HEK293T (cell line): Measurements from ENCODE around the gene NEURL1.
"Not testable (repeated sequence)": the region's sequence is repeated elsewhere in the genome, so short reads cannot be mapped to it uniquely, and the experiment has no call there.

Source experiments
- CTCF ChIA-PET: fragments of 350-600 bp; formaldehyde crosslinking; extraction: SDS; loops from one replicate; lab custom pipeline; 2021; ENCODE audit warnings: antibody characterized with exemption, inconsistent platforms; lab: Yijun Ruan, JAX
- POLR2A ChIA-PET: fragments of 350-600 bp; formaldehyde crosslinking; extraction: SDS; loops from one replicate; lab custom pipeline; 2020; ENCODE audit warnings: antibody characterized with exemption, inconsistent platforms; lab: Yijun Ruan, JAX
- DNase-seq: peaks from one replicate; pipeline ENCODE4 v3.0.0; 2012; ENCODE audit warnings: mixed read lengths; ENCODE audit errors: extremely low spot score
- ARNT ChIP-seq: fragments of 450-650 bp; IDR thresholded peaks from 2 replicates; pipeline ENCODE4 v1.6.1; 2017; ENCODE audit warnings: mild to moderate bottlenecking
- BHLHE40 ChIP-seq: fragments of 450-650 bp; IDR thresholded peaks from 2 replicates; pipeline ENCODE4 v1.6.1; 2016; ENCODE audit warnings: mild to moderate bottlenecking, moderate library complexity, borderline replicate concordance
- CTBP1 ChIP-seq: fragments of 450-650 bp; IDR thresholded peaks from 2 replicates; pipeline ENCODE4 v1.6.1; 2016; ENCODE audit warnings: borderline replicate concordance
- ELF4 ChIP-seq: fragments of 450-650 bp; IDR thresholded peaks from 2 replicates; pipeline ENCODE4 v1.6.1; 2017; ENCODE audit warnings: antibody characterized with exemption
- FOXA1 ChIP-seq: fragments of 450-650 bp; IDR thresholded peaks from 2 replicates; pipeline ENCODE4 v1.6.1; 2016; ENCODE audit warnings: mild to moderate bottlenecking
- FOXK2 ChIP-seq: fragments of 450-650 bp; IDR thresholded peaks from 2 replicates; pipeline ENCODE4 v1.6.1; 2016; ENCODE audit warnings: mild to moderate bottlenecking
- FOXM1 ChIP-seq: fragments of 450-650 bp; IDR thresholded peaks from 2 replicates; pipeline ENCODE4 v1.6.1; 2017; ENCODE audit warnings: mild to moderate bottlenecking, borderline replicate concordance
- HDGF ChIP-seq: fragments of 450-650 bp; IDR thresholded peaks from 2 replicates; pipeline ENCODE4 v1.6.1; 2017; ENCODE audit warnings: antibody characterized with exemption, borderline replicate concordance
- L3MBTL2 ChIP-seq: fragments of 450-650 bp; conservative IDR thresholded peaks from 2 replicates; pipeline ENCODE4 v1.6.1; 2016; ENCODE audit warnings: mild to moderate bottlenecking
- LEF1 ChIP-seq: fragments of 450-650 bp; IDR thresholded peaks from 2 replicates; pipeline ENCODE4 v1.6.1; 2017; ENCODE audit warnings: mild to moderate bottlenecking, borderline replicate concordance
- NFRKB ChIP-seq: fragments of 450-650 bp; IDR thresholded peaks from 2 replicates; pipeline ENCODE4 v1.6.1; 2016; ENCODE audit warnings: mild to moderate bottlenecking, moderate library complexity
- SP1 ChIP-seq: fragments of 450-650 bp; IDR thresholded peaks from 2 replicates; pipeline ENCODE4 v1.6.1; 2017
- SUZ12 ChIP-seq: fragments of 450-650 bp; IDR thresholded peaks from 2 replicates; pipeline ENCODE4 v1.6.1; 2016; ENCODE audit warnings: mild to moderate bottlenecking
- TARDBP ChIP-seq: fragments of 450-650 bp; IDR thresholded peaks from 2 replicates; pipeline ENCODE4 v1.6.1; 2016
- ZNF384 ChIP-seq: fragments of 450-650 bp; IDR thresholded peaks from 2 replicates; pipeline ENCODE4 v1.6.1; 2016
- TF ChIP-seq, protein P1 (sequence below): fragments of 450-650 bp; IDR thresholded peaks from 2 replicates; pipeline ENCODE4 v1.6.1; 2016

The NEURL1 gene

DNA sequence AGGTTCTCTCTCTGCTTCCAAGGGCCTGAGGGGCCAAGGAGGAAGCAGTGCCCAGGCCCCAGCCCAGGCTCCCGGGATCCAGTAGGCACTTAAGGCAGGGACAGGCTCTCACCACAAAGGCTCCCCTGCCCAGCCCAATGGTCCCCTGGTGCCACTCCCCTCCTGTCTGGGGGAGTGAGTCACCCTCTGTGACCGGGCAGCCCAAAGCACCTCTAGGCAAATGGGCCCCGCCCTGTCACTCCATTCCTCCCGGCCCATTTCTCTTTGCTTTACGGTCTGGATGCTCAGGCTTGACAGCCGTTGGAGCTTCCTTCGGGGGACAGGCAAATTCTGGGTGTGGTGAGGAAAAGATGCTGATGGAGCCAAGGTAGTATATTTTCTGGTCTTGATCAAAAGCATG is 14.4 kb upstream of the NEURL1 start, which contains the start of gene CALHM3:
Gene CALHM3 (minus strand): TSS at position 106 of the 400 bp plus-strand sequence. CDS start 208 bp downstream, outside the sequence.
- no peak for TF ChIP-seq FOXM1
- no peak for TF ChIP-seq ARNT
- ChIA-PET CTCF (no interaction called here), POLR2A (no interaction called here)
- no peak for DNase-seq

DNA sequence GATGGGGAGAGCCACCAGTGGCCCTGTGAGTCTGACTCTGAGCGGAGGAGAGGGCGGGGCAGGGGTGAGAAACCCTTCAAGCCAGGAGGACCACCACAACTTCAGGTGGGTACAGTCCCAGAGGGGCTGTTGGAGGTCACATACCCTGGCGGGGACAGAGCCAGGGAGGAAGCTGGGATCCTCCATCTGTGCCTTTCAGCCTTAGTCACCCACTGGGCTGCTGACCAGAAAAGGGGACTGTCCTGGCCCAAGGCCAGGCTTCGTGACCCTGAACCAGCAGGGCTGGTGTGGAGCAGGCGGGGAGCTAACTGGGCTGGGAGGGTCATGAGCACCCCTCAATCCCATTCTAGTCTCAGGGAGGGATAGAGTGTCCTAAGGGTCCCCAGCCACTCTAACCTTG is 13.0 kb upstream of the NEURL1 start:
- ChIA-PET POLR2A (no interaction called here), CTCF (interaction anchor here (1.2 to 1.6 kb wide), 2 partner anchors 11 to 12 kb away, joined by 3 to 7 read pairs; partner anchors contain the start of gene NEURL1)
- no peak for DNase-seq
- no peak for TF ChIP-seq SP1
- no peak for TF ChIP-seq FOXM1
- TF ChIP-seq, protein P1, sequence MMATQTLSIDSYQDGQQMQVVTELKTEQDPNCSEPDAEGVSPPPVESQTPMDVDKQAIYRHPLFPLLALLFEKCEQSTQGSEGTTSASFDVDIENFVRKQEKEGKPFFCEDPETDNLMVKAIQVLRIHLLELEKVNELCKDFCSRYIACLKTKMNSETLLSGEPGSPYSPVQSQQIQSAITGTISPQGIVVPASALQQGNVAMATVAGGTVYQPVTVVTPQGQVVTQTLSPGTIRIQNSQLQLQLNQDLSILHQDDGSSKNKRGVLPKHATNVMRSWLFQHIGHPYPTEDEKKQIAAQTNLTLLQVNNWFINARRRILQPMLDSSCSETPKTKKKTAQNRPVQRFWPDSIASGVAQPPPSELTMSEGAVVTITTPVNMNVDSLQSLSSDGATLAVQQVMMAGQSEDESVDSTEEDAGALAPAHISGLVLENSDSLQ: no peak
- TF ChIP-seq FOXA1: no peak
- no peak for TF ChIP-seq TARDBP
- no peak for TF ChIP-seq ARNT
- TF ChIP-seq ZNF384: no peak
- no peak for TF ChIP-seq ELF4
- TF ChIP-seq NFRKB: no peak
- no peak for TF ChIP-seq FOXK2
- TF ChIP-seq HDGF: no peak
- no peak for TF ChIP-seq CTBP1
- no peak for TF ChIP-seq BHLHE40
- TF ChIP-seq SUZ12: no peak

GRCh38 chr10:103481974-103482531 is 11.5 kb upstream of the NEURL1 start:
- CTCF ChIA-PET: interaction anchor here (0.8 to 1.2 kb wide), 2 partner anchors 9 to 12 kb away, joined by 3 to 5 read pairs; no protein-coding TSS in a partner anchor
- DNase-seq: peak; percentile 76
- TF ChIP-seq LEF1 (no peak), NFRKB (peak; percentile 15; the same call in 1 of the 2 replicates), HDGF (peak; percentile 85; the same call in 1 of the 2 replicates), FOXK2 (no peak), FOXM1 (no peak)
- POLR2A ChIA-PET: no interaction called here

DNA sequence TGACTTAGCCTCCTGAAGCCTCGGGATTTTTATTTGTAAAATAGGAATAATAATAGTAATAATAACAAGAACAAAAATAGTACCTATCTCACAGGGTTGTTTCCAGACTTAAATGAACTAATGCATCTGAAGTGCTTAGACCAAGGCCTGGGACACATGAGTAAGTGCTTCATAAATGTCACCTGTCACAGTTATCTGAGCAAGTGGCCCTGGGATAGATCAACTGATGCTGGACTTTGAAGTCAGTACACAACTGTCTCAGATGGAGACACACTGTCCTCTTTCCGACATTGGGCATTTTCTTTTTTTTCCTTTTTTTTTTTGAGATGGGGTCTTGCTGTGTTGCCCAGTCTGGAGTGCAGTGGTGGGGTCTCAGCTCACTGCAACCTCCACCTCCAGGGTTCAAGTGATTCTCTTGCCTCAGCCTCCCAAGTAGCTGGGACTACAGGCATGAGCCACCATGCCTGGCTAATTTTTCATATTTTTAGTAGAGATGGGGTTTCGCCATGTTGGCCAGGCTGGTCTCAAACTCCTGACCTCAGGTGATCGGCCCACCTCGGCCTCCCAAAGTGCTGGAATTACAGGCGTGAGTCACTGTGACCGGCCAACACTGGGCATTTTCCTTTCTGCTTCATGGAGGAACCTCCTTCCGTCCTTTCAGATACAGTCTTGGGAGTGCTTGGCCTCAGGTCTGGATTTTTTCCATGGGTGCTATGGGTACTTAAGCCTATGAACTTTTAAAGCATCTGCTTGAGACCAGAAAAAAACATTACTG is 6.7 kb upstream of the NEURL1 start:
- CTCF ChIA-PET: interaction anchor here (0.8 to 1.7 kb wide), 3 partner anchors 13 to 21 kb away, joined by 3 to 5 read pairs (median 5); no protein-coding TSS in a partner anchor
- POLR2A ChIA-PET: not testable (repeated sequence)

GRCh38 chr10:103487410-103487708 is 6.1 kb upstream of the NEURL1 start:
- CTCF ChIA-PET: no interaction called here
- POLR2A ChIA-PET: no interaction called here
- no peak for DNase-seq
- TF ChIP-seq L3MBTL2 (no peak), BHLHE40 (no peak), SP1 (no peak), HDGF (no peak), LEF1 (no peak), FOXA1 (no peak), ZNF384 (no peak), ARNT (no peak), CTBP1 (no peak), TARDBP (no peak)
- TF ChIP-seq, protein P1: no peak

More for the DNA sequence above, 6.7 kb upstream of the NEURL1 start:
- DNase-seq: not testable (repeated sequence)

GRCh38 chr10:103490986-103491314 is 2.6 kb upstream of the NEURL1 start:
- DNase-seq: no peak
- ChIA-PET POLR2A (interaction anchor here (1.0 to 1.1 kb wide), 2 partner anchors 16 to 123 kb away, joined by 3 to 5 read pairs; partner anchors contain the start of gene TAF5), CTCF (interaction anchor here (0.6 to 2.7 kb wide), 4 partner anchors 10 to 1655 kb away, joined by 3 to 7 read pairs (median 5); no protein-coding TSS in a partner anchor)
- TF ChIP-seq TARDBP: no peak
- no peak for TF ChIP-seq LEF1
- TF ChIP-seq SUZ12: no peak
- no peak for TF ChIP-seq FOXA1
- TF ChIP-seq CTBP1: no peak
- TF ChIP-seq NFRKB: no peak
- no peak for TF ChIP-seq SP1
- TF ChIP-seq ELF4: no peak
- no peak for TF ChIP-seq ARNT
- no peak for TF ChIP-seq L3MBTL2
- TF ChIP-seq, protein P1: no peak
- TF ChIP-seq ZNF384: no peak
